Heart right ventricle (tissue), 16 donors: ENCODE results near the gene ERCC6L2. TPM values are rescaled to one million over a fixed set of nuclear protein-coding genes. Genes with fewer than 3 reads are reported as not detected.

ENCODE experiments used
- ATAC-seq, 8 donors: fragments of 200-7000 bp; cut with Tn5 transposase; one replicate each; pipeline ENCODE4 v1.9.1; 2020; ENCODE audit warnings: mild to moderate bottlenecking in 8 of 8, moderate library complexity in 8 of 8, moderate number of reproducible peaks in 1 of 8
- DNase-seq, 2 donors: peaks; one replicate each; pipeline ENCODE4 v3.0.0-alpha.2; 2020
- H3K27ac ChIP-seq, 10 donors: fragments of 200-600 bp; sonication (generic) in 2 of 10; one replicate each; pipeline versions ENCODE4 v1.5.0 to v1.8.0; 2020 to 2022; ENCODE audit warnings: mild to moderate bottlenecking in 3 of 10
- H3K27me3 ChIP-seq, 7 donors: fragments of 200-600 bp; one replicate each; pipeline ENCODE4 v1.8.0; 2021 to 2022; ENCODE audit warnings: mild to moderate bottlenecking in 2 of 7
- H3K36me3 ChIP-seq, 9 donors: fragments of 200-600 bp; sonication (generic) in 1 of 9; one replicate each; pipeline versions ENCODE4 v1.5.0 to v1.8.0; 2020 to 2022; ENCODE audit warnings: mild to moderate bottlenecking in 2 of 9
- H3K4me1 ChIP-seq, 9 donors: fragments of 200-600 bp; sonication (generic) in 1 of 9; one replicate each; pipeline versions ENCODE4 v1.5.0 to v1.8.0; 2020 to 2022; ENCODE audit warnings: mild to moderate bottlenecking in 4 of 9
- H3K4me3 ChIP-seq, 10 donors: fragments of 200-600 bp; sonication (generic) in 2 of 10; one replicate each; pipeline versions ENCODE4 v1.5.0 to v1.8.0; 2020 to 2022; ENCODE audit warnings: mild to moderate bottlenecking in 7 of 10, moderate library complexity in 2 of 10
- H3K9me3 ChIP-seq, 11 donors: fragments of 200-600 bp in 10 of 11; sonication (generic) in 2 of 11; one replicate each; pipeline versions ENCODE4 v1.5.0 to v1.8.0; 2013 to 2022; ENCODE audit warnings: mild to moderate bottlenecking in 2 of 11, control low read depth in 1 of 11, moderate library complexity in 1 of 11
- WGBS, 2 donors: extraction: QIAGEN DNeasy Blood & Tissue Kit; methylation state at CpG; one replicate each; pipeline ENCODE4 v1.1.7; 2013; ENCODE audit warnings: inconsistent platforms in 1 of 2; 5-methylcytosine and 5-hydroxymethylcytosine counted together
- intact Hi-C, 10 donors: fragments of 100-400 bp; cut with DNase I; formaldehyde crosslinking; loops; one replicate each; pipeline versions ENCODE4 v1.11.1 to v1.14.2; 2022
- polyA plus RNA-seq, 2 donors: library from polyadenylated mRNA; stranded (reverse); fragments of 200-250 nt; gene quantifications; one replicate each; pipeline ENCODE4 v1.2.3, GENCODE V29; 2013
- total RNA-seq, 10 donors: library from RNA; stranded (reverse); fragmentation: NEBNext Ultra II Directional in 3 of 10; extraction: Animal tissue kit (Norgen Biotek cat#: 25700) in 3 of 10; gene quantifications; one replicate each; pipeline versions ENCODE4 v1.2.1 to v1.2.4, GENCODE V29; 2021 to 2023
- TF ChIP-seq, protein P1 (sequence below), 9 donors: fragments of 200-600 bp; sonication (generic) in 2 of 9; IDR thresholded peaks; one replicate each; pipeline versions ENCODE4 v1.5.0 to v1.8.0; 2021 to 2022; ENCODE audit warnings: antibody characterized with exemption in 9 of 9, mild to moderate bottlenecking in 5 of 9, moderate library complexity in 1 of 9
- donor health status: Arrhythmogenic right ventricular cardiomyopathy.
- donor health status: ischemic (EF 13 %, LVEDD 7.1; RV severe dilation, severe dysfunction).
- donor health status: healthy with polysubstance abuse.
- donor health status: DM: no; HTN: yes; CAD: no.
- donor health status: DM: no; HTN: no; CAD: no.
- donor health status: ischemic (EF 25% LVEDD 6.9; RV normal size, moderate dysfunction).
- donor health status: ischemic (EF 25% LVEDD 5.7; RV mildly dilated, moderate dysfunction).
- donor health status: healthy.
- donor health status: DM: yes; HTN: yes; CAD: no.
- donor health status: Ischemic cardiomyopathy.
- donor health status: ischemic (EF 35%, LVEDD 5.7; RV mildly dilated, moderate dysfunction).
- donor health status: nonischemic (EF 11% LVEDD 7.7; RV severe dilation, severe dysfunction).
- donor health status: DM: yes; HTN: yes; CAD: no.
- donor health status: PGD.
- donor health status: ischemic (EF 29% LVEDD 5.4; RV normal size, mild dysfunction).
- donor health status: nonischemic (EF 23%, LVEDD 6.1; RV moderate dilation, normal function).

The ERCC6L2 gene
- total and polyA plus RNA-seq, 12 donors = 4.6 to 37.5 (median 26.4) TPM

DNA sequence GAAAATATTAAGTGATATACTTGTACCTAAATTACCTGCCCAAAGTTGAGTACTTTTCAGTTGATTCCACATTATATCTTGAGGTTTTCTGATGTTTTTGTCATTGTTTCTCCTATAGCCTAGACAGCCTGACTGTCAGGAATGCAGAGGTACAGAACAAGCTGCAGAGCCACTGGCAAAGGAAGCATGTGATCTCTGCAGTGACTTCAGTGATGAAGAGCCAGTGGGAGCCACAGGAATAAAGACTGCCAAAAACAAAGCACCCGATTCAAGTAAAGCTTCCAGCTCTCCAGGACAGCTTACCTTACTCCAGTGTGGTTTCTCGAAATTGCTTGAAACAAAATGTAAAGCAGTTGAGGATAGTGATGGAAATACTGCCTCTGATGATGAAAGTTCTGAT is 96.3 kb downstream of the ERCC6L2 start:
- no peak for DNase-seq
- Histone ChIP-seq H3K27me3 (no peaks in the 10 kb centered on the region), H3K4me1 (peaks cover 0 to under 1% (median 0%) of the 10 kb centered on the region in 9 donors), H3K4me3 (no peak overlapping the region), H3K36me3 (peaks cover 0 to 87% (median 13%) of the 10 kb centered on the region in 9 donors), H3K27ac (peak overlapping the region in 1 of 10 donors; percentile 5), H3K9me3 (no peaks in the 10 kb centered on the region)
- WGBS, 2 donors = 51 to 69% methylated on average over 2 of the region's 2 CpGs
- TF ChIP-seq, protein P1, sequence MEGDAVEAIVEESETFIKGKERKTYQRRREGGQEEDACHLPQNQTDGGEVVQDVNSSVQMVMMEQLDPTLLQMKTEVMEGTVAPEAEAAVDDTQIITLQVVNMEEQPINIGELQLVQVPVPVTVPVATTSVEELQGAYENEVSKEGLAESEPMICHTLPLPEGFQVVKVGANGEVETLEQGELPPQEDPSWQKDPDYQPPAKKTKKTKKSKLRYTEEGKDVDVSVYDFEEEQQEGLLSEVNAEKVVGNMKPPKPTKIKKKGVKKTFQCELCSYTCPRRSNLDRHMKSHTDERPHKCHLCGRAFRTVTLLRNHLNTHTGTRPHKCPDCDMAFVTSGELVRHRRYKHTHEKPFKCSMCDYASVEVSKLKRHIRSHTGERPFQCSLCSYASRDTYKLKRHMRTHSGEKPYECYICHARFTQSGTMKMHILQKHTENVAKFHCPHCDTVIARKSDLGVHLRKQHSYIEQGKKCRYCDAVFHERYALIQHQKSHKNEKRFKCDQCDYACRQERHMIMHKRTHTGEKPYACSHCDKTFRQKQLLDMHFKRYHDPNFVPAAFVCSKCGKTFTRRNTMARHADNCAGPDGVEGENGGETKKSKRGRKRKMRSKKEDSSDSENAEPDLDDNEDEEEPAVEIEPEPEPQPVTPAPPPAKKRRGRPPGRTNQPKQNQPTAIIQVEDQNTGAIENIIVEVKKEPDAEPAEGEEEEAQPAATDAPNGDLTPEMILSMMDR (IDR thresholded peaks at IDR 0.05) = no peak
- ATAC-seq = peak in 4 of 8 donors; percentile 33 to 85 (median 56)
- intact Hi-C loops = no loop called here

DNA sequence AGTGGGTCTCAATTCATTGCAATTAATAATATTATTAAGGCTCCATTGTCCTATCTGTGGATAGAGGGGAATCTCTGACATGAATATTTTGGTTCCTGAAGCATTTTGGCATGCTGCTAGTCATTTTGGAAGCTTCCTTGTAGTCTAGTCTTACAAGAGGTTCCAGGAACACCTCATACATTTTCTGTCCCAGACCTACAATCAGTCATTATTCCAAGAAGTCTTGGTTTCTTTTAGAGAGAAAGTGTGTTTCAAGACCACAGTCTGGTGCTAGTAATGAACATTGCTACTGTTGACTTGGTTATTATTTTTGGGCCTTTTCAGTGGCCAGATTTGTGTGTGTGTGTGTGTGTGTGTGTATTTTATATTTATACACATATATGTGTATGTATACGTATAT is 98.9 kb downstream of the ERCC6L2 start:
- 96 to 97% methylated on average over 1 of the region's 1 CpG for WGBS, 2 donors
- TF ChIP-seq, protein P1 (IDR thresholded peaks at IDR 0.05) = no peak
- H3K27ac ChIP-seq = no peak overlapping the region
- peaks cover 0 to 84% (median 14%) of the 10 kb centered on the region in 9 donors for H3K36me3 ChIP-seq
- intact Hi-C loops = no loop called here
- no peak overlapping the region for H3K4me3 ChIP-seq
- ATAC-seq (no peak), DNase-seq (no peak)
- H3K4me1 ChIP-seq = no peaks in the 10 kb centered on the region
- no peaks in the 10 kb centered on the region for H3K27me3 ChIP-seq
- no peaks in the 10 kb centered on the region for H3K9me3 ChIP-seq

DNA sequence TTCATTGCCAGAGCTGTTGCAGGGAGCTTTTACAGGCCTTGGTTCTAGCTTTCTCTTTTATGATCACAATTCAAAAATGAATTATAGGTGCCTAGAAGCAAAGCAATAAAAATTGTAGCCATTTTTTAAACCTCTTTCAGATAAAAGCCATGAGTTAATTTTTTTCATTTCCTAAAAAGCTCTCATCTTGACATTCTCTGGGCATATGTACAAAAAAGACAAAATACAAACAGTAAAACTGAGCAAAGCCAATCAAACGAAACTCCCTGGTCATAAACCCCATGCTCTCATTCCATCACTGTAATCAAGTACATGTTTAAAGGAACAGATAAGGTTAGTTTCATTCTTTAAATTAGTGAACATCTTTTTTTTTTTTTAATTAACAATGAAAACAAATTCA is 101.9 kb downstream of the ERCC6L2 start:
- 88 to 98% methylated on average over 1 of the region's 1 CpG for WGBS, 2 donors
- ATAC-seq (no peak), DNase-seq (no peak)
- intact Hi-C loops = no loop called here
- Histone ChIP-seq H3K9me3 (no peaks in the 10 kb centered on the region), H3K4me1 (peaks cover 0 to 5% (median 0%) of the 10 kb centered on the region in 9 donors), H3K4me3 (no peak overlapping the region), H3K27me3 (no peaks in the 10 kb centered on the region), H3K36me3 (peaks cover 0 to 82% (median 16%) of the 10 kb centered on the region in 9 donors), H3K27ac (no peak overlapping the region)
- TF ChIP-seq, protein P1 (IDR thresholded peaks at IDR 0.05) = no peak

DNA sequence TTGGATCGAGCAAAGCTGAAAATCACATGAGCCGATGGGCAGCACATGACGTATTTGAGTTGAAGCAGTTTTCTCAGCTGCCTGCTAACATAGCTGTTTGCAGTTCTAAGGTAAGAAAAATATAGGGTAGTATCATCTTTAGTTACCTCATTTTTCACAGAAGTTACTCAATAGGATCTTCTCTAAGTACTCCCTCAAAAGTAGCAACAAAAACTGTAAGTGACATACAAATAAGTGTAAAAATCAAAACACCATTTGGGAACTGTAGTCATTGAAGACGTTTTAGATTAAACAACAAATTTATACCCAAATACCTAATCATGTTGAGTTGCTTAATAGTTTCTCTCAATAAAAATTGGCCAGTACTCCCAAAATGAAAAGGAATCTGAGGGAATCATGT is 102.6 kb downstream of the ERCC6L2 start:
- DNase-seq = no peak
- Histone ChIP-seq H3K27ac (no peak overlapping the region), H3K4me1 (peaks cover 0 to 5% (median 0%) of the 10 kb centered on the region in 9 donors), H3K9me3 (no peaks in the 10 kb centered on the region), H3K27me3 (no peaks in the 10 kb centered on the region), H3K36me3 (peaks cover 0 to 75% (median 9%) of the 10 kb centered on the region in 9 donors), H3K4me3 (no peak overlapping the region)
- no peak for ATAC-seq
- TF ChIP-seq, protein P1 (IDR thresholded peaks at IDR 0.05) = no peak
- intact Hi-C loops = no loop called here
- WGBS, 2 donors = 96 to 97% methylated on average over 4 of the region's 4 CpGs
